GM04503 (cell line): ENCODE measurements around the gene PLXNA4.

ENCODE experiments used
- DNase-seq: peaks from one replicate; pipeline ENCODE4 v3.0.0-alpha.2; 2012; ENCODE audit warnings: low read depth

The PLXNA4 gene

DNA sequence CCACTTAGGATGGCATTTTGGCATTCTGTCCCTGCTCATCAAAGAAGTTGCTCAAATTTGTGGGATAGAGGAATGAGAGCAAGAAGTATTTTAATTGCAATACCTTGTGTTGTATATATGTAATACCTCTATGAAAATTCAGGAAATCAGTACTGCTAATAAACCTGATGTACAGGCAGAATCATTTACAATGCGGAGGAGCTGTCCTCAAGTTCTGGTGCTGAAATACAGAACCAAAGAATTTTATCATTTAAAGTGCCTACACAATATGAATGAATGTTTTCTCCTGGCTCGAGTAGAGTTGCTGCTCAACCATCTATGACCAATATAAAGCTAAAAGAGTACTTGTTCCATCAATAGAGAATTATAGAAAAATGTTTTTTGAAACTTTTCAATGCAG lies 305.8 kb downstream of the PLXNA4 start:
- no peak for DNase-seq

DNA sequence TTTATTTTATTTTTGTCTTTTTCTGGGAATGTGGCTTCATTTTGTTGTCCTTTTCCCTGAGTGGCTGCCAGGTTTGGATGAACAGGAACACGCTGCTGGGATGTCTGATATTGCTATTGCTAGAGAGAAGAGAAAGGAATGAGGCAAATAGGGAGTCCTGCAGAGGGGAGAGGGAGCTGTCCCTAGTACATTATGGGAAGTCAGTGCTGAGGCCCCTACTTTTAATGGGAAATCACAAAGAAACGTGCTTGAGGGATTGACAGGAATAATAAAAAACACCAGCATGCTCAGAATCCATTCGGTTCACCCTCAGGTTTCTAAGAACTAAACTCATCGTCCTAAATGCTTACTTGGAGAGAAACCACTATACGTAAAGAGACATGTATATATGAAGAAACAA lies 306.6 kb downstream of the PLXNA4 start:
- no peak for DNase-seq

DNA sequence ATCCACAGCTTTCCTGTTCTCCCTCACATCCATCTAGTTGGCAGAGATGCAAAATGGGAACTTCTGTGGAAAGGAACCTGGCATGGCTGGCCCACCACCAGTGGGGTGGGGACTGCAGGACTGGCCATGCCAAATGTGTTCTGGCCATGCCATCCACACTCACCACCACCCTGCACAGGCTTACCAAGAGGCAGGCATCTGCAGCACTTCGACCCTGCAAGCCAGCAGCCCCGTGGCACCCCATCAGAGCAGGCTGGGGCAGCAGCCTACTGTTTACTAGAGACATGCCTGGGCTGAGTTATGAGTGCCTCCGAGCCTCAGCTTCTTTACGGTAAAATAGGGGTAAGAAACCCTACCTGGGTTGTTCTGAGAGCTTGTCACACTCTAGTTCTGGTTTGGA lies 313.1 kb downstream of the PLXNA4 start:
- DNase-seq, result no peak

DNA sequence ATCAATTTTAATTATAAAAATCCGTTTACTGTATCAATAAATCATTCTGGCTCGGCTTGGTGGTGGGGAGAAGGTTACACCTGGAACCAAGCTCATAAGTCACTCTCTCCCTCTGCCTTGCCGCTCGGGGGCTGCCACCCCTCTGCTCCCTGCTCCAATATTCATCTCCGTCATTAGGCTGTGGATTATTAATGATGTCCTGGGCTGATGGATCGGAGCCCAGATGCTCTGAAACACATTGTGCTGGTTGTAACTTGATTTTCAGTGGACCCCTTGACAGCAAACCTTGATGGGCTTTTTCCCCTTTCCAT lies 314.2 kb downstream of the PLXNA4 start:
- no peak for DNase-seq

DNA sequence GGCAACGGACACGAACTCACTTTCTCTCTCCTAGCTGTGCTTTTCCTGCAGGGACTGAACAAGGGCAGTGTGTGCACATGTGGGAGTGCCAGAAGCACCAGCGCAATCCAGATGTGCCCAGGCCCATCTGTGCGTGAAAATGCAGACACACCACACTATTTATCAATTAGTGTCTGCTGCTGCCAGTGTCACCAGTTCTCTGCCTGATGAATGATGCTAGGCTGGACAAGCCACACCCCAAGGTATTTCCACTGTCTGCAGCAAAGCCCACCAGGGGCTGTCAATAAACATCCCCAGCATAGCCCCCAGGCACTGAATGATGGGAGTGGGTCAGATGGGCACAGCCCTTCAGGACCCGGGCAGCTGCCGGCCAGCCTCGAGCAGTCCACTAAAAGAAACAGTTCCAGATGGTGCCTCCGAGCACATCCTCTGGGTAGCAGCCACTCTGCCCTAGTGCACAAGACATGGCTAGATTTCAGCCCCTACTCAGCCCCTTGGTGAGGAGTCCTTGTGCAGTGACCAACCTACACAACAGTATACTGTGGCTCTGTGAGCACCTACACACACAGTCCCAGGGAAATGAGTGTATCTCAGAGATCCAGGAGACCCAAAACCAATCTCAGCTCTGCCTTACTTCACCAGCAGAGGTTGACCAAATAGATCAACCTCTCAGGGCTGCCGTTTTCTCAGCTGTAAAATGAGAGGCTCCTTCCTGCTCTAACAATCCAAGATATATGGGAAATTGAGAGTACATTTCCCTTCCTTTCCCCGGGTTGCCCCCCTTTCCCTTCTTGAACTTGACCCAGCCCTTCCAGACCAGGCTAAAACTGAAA lies 314.7 kb downstream of the PLXNA4 start:
- DNase-seq, result no peak

DNA sequence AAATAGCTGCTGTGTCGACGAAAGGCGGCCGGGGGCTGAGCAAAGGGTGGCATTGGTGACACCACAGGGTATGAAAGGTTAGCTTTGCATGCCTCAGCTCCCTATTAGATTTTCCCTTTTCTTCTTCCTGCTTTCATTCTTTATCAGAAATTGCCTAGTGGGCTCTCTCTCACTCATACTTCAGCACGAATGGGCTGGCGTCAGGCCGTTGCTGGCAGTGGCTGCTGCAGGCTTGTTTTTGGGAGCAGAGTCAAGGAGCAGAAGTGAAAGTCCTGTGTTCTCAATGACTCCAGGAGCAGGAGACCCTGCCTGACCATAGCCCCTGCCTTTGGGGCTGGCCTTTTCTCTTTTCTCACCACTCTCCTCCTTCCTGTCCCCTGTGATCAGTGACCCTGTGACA lies 318.0 kb downstream of the PLXNA4 start:
- no peak for DNase-seq

DNA sequence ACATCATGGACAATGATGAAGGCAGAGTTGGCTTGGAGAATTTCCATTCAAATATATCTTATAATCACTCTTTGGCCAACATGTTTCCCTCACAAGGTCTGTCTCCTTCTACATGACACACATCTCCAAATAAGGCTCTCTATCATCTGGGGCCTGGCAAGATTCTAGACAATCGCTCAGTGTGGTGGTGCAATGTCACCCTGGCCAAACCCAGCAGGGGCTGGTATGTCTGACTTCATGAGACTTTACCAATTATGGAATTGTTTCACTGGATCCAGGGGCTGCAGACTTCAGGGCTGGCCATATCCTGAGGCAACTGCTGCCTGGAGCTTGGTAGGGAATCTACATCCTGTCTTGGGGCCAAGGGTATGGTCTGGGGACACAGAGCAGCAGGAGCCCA lies 319.0 kb downstream of the PLXNA4 start:
- no peak for DNase-seq

DNA sequence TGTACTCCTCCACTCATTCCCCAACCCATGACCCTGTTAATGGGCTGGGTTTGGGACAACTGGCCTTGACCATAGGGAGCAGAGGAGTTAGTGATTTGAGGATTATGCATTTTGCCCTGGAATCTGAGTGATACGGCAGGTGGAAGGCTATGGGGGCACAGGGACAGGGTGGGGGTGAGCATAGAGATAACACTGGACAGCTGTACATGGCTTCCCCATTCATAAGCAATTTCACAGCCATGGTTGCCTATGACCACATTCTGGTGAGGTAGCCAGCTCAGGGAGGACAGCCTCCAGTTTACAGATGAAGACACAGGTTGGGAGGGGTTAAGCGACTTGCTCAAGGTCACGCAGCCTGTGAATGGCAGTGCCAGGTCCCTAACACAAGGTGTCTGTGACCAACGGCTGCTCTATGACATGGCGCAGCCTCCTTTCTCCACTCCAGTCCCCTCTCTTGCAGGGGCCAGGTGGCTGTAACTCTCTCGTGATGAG lies 319.5 kb downstream of the PLXNA4 start:
- DNase-seq, result no peak

DNA sequence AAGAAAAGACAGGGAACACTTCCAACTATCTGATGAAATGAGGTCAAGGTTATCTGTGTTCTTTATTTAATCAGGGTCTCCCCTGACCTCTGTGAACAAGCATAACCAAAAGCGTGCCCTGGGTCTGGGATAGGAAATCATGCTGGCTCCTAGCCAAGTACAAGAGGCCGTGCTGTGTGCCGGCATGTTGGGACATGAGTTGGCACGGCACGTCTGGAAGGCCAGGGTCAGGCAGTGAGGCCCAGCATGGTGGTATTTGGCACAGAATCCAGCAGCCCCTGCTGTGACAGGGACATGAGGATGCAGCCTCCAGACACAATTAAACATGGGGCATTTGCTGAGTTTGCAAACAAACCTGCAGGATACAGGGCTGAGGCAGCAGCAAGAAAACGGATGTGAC lies 320.4 kb downstream of the PLXNA4 start:
- no peak for DNase-seq

DNA sequence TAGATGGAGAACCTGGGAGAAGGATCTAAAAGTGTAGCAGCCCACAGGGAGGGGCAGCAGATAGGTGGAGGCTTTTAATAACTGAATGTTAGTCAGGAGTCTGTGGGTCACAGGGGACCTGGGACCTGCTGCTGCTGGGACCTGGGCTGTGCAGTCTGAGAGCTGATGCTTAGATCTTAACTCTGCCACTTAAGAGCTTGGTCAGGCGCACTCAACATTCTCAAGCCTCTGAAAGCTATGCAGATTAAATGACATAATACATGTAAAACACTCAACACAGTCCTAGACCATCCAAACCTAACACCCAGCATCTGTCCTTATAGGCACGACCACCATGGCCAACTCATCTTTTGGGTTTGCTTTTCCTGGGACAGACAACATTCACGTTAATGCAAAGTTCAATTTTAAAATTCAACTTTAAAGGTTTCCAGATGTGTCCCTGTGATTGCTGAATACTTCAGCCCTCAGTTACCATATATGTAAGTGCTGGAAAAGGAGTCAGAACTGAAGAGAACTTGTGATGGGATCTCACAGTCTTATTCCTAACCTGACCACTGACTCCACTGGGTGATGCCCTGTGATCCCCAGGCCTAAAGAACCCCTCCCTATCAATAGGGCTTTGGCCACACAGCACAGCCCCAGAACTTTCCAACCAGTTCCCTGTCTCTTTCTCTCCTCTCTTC lies 321.0 kb downstream of the PLXNA4 start:
- no peak for DNase-seq

DNA sequence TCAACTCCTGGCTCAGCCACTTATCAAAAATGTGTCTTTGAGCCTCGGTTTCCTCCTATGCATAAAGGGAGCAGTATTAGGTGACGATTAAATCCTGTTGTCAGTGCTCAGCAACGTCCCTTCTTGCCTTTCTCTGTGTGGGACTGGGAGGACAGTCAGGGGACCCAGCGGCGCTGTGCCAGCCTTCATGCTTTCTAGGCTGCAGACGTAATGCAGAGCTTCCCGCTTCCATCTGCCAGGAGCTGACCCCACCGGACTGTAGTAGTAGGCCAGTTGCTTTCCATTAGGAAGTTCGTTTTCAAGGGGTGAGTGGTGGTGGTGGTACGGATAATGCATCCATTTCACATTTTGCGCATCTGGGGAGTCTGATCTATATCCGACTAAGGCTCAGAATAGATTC lies 321.8 kb downstream of the PLXNA4 start:
- no peak for DNase-seq

DNA sequence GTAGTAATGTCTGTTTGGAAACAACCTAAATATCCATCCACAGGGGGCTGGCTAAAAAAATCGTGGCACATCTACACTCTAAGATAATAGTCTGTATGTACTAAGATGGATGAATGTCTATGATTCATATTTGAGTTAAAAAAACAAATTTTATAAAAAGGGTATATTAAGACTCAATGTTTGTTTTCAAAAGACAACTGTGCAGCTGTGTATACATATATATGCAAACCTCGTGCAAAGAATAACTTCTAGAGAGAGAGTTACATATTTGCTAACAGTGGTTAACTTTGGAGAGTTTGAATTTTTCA lies 323.5 kb downstream of the PLXNA4 start:
- no peak for DNase-seq

DNA sequence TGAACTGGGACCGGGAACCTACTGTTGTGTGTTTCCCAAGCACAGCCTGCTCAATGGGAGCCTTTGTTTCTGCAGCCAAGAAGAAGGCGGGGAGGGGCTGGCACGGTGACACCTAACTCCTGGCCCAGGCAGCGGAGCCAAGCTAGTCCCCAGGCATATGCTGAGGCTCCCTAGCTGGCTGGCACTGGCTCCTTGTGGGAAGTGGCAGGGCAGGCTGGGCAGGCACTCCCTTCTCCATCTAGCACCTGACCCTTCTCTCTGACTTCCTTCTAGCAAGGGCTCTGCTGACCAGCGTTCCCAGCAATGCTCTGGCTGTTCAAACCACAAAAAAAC lies 325.0 kb downstream of the PLXNA4 start:
- no peak for DNase-seq

DNA sequence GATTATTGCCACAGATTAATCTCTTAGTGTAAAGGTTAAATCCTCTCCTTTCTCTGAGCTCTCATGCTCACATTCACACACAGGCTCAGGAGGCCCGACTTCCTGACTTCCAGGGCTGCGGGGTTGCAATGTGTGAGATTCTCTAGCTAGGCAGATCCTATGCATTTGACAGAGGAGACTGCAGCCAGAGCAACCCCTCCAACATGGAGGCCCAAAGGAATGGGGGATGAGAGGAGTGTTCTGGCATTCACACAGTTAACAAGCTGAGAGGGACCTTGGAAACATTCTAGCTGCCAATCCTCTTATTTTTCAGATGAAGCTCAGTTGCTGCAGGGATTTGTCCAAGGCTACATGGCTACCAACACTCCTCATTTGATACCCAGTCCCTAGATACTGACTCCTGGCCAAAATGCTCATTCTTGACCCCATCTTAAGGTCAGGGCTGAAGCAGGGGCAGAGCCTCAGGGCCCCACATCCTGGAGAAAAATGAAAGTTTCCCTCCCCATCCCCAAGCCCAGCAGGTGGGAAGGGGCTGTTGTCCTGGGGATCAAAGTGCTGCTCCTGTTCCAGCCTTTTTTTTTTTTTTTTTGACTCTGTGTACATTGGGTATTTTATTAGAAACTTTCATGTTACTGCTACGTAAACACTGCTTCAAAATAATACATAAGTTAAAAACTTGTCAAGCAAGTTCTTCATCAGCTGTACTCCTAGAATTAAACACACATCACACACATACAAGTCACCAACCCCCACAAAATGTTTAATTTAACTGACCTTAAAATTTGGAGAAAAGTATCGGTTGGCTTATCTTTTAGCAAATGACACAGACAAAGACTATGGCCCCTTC lies 325.6 kb downstream of the PLXNA4 start:
- DNase-seq, result no peak

DNA sequence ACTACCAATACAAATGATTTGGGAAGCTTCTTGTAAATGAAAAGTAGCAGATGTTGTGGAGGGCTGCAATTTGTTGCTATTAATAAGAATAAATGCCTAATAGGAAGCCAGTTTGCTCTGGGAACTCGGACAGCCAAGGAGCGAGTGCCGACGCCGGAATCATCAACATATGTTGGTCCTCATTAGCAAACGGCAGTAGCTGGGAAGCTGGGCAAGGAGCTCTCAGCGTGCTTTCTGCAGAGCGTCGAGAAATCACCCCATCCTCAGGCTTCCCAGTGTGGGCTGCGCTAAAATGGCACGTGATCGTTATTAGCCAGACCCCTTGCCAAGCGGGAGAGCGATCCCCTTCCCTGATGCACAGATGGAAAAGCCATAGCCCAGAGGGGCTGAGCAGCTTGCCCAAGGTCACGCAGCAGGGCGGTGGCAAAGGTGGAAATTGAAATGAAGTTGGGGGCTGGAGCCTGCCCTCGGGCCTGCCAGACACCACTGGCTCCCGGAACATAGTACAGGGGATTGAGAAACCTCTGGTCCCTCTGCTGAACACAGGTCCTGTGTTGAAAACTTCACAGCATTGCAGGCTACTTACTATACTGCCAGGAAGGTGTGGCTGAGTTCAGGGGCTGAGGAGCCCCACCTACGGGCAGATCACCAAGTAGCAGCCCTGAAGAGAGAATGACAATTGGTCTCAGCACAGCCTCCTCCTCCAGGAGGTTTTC lies 326.9 kb downstream of the PLXNA4 start:
- DNase-seq, result no peak

DNA sequence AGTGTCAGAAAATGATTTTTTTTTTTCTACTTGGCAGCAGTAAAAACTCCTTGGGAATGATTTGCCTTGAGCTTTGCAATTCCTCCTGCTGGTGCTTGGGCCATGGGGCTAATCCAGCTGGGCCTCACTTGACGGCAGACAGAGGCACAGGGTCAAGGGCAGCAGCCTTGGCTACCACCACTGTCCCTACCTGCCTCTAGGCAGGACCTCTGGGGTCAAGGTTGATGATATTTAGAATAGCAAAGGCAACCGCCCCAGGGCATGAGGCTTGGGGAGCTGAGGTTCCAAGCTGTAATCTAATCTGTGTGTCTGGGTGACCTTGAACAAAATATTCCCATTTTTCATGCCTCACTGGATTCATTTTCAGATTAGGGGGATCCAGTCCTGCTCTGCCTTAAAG lies 327.4 kb downstream of the PLXNA4 start:
- no peak for DNase-seq

DNA sequence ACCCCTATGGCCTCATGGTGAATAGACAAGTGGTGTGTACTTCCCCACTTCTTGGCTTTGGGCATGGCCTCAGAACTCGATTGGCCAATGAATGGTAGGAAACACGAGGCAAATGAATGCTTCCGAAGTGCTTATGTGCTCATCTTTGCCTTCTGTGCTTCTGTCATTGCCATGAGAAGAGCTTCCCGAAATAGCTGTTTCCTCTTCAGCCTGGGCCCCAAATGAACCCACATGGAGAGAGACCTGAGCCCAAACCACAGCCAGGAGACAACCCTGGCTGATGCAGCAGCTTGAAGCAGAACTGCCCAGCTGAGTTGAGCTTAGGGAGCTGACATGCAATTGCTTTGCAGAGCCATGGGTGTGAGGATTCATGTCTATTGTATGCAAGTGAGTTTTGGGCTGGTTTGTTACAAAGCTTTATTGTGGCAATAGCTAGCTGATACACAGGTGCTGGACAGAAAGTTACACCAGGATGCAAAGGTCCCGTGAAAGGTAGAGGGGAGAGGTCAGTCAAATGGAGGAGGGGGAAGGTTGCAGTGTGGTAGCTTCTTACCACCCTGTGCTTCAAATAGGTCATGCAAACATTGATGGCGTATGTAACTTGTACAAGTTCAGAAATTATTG lies 328.2 kb downstream of the PLXNA4 start:
- DNase-seq, result no peak

DNA sequence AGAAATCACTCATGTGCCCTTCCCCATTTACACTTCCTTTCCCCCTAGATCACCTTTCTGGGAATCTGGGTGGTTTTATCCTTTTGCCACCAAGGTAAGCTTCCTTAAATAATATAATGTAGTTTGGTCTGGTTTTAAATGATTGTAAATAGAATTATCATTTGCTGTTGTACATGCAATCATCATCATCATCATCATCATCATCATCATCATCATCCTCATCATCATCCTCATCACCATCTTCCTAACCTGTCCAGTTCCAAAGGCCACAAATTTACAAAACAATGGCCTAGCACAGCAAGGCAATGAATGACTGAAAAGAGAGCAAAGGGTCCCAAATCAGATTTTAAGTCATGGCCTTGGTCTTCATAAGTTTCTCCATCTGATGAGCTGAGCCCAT lies 329.7 kb downstream of the PLXNA4 start:
- no peak for DNase-seq

DNA sequence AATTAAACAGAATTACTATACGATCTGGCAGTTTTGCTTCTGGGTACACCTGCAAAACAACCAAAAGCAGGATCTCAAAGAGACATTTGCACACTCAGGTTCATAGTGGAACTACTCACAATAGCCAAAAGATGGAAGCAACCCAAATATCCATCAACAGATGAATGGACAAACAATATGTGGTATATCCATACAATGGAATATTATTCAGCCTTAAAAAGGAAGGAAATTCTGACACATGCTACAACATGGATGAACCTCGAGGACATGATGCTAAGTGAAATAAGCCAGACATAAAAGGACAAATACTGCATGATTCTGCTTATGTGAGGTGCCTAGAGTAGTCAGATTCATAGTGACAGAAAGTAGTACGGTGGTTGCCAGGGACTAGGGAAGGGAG lies 330.7 kb downstream of the PLXNA4 start:
- no peak for DNase-seq

DNA sequence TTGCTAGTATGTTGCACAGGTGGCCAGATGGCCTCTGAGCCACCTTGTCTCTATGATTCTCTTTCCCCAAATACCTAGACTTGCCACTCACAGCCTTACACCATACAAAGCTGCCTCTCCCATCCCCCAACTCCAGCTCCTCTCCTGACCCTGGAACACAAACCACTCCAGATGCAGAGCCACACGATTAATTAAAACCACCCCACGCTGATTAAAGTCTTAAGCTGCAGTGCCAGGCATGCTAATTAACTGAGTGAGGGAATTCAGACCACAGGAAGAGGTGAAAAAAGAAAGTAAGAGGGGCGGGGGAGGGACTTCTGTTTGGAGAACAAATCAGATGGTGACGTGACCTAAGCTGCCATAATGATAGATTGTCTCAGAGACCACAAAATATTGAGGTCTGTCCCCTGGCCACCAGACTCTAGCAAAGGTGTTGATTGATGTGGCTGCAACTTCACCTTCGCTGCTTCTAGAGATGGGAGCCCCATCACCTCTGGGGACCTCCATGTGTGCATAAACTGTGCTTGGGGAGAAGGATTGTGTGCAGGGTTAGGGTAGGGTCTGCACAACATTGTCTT lies 331.3 kb downstream of the PLXNA4 start:
- no peak for DNase-seq

DNA sequence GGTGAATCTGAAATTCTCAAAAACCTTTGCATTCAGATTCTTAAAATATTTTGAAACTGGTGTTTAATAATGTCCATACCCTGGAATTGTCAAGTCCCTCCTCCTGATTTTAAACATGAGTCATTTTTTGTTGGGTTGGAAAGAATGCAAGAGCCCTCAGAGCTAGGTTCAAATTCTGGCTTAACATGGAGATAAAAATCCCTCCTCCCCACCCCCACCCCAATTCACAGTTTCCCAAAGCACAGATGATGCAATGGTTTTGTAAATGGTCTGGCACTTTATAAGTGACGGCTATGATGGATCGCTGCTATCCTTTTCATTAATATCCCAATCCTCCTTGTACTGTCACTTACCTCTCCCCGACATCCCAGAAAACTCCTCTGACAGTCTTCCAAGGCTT lies 332.8 kb downstream of the PLXNA4 start:
- no peak for DNase-seq

DNA sequence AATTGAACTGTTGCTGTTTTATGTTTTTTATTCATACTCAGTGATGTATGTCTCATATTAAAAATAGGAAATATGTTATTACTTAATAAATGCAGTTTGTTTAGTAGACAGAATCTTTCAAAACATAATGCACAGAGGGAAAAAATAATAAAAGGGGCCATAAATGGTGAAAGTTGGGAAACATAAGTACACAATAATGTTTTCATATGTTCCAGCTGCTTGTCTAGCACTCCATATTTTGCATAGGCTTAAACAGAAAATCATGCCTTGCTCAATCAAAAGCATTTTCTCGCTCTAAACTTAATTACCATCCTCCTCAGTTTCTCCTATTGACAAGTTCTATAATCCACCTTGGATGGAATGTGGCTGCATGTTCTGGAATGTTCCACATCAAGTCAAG lies 333.2 kb downstream of the PLXNA4 start:
- DNase-seq, result no peak
